DMS153 (cell line): ENCODE measurements around the gene STK33.

Source experiments
- DNase-seq: peaks from one replicate; lab custom pipeline; 2025; lab: John Stamatoyannopoulos, UW

STK33 gene

DNA sequence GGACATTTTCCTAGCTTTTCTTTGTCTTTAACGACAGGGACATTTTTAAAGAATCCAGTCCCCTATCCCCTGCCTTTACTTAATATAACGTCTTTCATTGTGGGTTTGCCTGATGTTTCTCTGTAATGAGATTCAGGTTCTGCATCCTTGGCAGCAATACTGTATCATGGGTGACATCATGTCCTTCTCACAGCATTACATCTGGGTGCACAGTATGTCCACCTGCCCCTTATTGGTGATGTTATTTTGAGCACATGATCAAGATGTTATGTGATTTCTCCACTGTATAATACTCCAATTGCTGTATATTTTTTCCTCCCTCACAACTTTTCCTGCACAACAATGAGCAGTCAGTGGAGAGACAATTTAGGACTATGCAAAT, 9.7 kb upstream of the STK33 start:
- DNase-seq, result no peak

GRCh38 chr11:8601376-8602133, 7.5 kb upstream of the STK33 start:
- DNase-seq, result no peak

GRCh38 chr11:8598506-8598905, 4.5 kb upstream of the STK33 start:
- DNase-seq, result no peak

GRCh38 chr11:8597182-8597581, 3.2 kb upstream of the STK33 start:
- peak; percentile 45 for DNase-seq

DNA sequence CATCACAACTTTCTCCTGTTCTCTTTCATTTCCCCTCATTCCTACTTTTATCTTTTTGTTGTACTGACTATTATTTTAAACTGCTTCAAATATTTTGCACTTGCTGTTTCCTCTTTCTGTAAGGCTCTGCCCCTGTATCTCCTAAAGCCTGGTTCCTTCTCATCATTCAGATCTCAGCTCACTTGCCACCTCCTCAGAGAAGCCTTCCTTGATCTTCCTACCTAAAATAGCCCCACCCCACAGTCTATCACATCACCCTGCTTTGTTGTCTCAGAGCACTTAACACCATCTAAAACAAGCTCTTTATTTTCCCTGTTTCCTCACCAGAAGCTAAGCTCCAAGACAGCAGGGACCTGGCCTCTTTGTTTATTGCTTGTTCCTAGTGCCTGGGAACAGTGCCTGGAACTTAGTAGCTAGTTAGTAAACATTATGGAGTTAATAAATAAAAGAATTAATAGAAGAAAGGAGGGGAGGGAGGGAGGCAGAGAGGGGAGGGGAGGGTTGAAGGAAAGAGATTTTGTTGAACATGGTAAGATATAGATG, 2.5 kb upstream of the STK33 start:
- no peak for DNase-seq

DNA sequence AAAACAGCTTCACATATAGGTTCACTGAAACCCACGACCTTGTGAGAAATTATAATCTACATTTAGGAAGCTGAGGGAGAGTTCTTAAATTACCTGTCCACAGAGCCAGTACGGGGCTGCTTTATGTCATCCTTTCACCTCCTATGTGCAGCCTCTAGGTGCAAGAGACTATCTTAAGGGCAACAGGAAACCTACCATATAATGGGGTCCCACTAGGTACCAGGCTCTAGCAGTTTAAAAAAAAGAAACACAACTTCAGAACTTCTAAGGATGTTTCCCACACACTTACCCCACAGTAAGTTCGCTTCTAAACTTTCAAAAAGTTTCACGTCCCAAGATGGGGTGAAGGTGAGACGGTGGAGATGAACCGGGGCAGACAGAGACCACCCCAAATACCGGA, 573 bp downstream of the STK33 start:
- no peak for DNase-seq

DNA sequence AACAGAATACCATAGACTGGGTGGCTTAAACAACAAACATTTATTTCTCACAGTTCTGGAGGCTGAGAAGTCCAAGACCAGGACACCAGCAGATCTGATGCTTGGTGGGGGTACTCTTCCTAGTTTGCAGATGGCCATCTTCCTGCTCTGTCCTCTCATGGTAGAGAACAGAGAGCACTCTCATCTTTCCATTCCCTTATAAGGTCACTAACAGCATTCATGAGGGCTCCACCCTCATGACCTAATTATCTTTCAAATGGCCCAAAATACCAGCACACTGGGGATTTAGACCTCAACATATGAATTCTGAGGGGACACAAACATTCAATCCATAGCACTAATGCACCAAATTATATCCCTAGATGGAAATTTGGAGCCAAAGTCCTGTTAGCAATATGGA, 6.1 kb downstream of the STK33 start:
- no peak for DNase-seq

DNA sequence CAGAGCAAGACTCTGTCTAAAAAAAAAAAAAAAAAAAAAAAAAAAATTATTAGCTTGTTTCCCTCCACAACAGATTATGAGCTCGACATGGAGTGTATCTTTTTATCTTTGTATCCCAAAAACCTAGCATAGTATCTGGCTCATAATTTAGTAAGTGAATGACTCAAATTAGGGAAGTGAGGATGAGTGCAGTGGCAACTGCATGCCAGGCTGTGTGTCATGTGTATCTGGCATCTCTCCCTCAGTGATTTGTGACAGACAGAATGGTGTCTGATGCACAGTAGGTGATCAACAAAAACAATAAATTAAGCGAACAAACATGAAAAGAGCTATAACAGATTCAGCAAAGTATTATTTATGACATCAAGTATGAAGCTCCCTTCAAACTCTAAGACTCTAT, 7.2 kb downstream of the STK33 start:
- DNase-seq, result no peak

DNA sequence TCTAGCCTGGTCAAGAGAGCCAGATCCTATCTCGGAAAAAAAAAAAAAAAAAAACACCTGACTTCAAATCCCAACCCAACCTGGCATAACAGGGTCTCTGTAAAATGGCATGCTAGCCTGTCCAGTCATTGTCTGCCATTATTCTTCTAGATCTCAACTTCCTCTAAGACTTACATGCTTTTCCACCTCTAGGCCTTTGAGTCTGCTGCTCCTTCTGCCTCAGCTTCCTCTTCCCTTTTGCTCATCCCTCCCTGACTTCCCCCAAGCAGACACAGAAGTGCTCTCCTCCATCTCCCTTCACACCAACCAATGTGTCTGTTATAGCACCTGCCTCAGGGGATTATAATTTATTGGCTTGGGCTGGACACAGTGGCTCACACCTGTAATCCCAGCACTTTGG, 7.8 kb downstream of the STK33 start:
- no peak for DNase-seq

- peak; percentile 90 for DNase-seq
These were observed 9.5 kb downstream of the STK33 start for GRCh38 chr11:8584511-8584910.

GRCh38 chr11:8584082-8584481, 9.9 kb downstream of the STK33 start:
- no peak for DNase-seq

DNA sequence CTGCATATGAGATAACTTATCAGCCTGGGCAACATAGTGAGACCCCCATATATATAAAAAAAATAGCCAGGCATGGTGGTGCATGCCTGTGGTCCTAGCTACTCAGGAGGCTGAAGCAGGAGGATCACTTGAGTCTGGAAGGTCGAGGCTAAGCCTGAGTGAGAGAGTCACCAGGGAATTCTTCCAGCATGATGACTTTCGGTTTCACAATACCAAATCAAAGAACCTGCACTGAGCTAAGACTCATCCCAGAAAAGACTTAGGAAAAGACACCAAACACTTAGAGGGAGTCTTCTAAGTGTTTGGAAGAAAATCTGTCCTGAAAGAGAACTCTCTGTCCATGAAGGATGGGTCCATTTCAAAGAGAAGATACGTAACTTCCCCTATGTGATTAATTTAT, 12.7 kb downstream of the STK33 start:
- DNase-seq, result no peak

DNA sequence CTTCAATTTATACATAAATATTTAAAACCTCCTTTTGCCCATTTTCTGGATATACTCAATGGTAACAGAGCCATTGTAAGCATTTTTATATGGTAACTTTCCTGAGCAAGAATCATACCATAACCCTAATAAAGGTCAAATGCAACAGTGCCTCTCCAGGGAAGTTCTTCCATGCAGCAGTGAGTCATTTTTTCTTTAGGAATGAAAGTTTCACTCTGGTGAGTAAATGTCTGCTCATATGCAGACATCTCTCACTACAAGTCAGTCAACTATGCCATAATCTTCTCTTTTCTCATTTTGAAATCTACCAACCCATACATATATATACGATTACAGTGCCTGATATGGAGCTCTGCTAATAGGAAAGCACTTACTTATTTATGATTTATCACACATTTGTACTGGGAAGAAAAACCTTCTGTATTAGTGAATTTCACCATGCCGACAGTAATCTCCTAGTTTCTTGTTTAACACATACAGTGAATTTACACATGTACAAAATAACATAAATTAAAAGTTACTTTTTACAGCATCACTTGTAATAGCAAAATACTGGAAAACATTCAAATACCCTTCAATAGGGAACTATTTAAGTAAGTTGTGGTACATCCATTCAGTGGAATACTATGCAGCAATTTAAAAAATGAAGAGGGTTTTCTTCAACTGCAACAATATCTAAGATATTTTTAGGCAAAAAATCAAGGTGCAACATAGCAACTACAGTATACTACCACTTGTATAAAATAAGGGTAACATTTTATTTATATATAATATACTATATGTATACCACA, 16.0 kb downstream of the STK33 start:
- no peak for DNase-seq

DNA sequence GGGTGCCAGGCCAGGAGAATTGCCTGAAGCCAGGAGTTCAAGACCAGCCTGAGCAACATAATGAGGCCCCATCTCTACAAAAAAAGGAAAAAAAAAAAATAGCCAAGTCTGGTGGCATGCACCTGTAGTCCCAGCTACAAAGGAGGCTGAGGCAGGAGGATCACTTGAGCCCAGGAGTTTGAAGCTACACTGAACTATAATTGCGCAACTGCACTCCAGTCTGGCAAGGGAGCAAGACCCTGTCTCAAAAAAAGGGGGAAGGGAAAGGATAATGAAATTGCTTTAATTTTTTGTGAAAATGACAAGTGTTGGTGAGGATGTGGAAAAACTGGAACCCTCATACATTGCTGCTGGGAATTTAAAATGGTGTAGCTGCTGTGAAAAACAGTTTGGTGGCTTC, 19.2 kb downstream of the STK33 start:
- no peak for DNase-seq

GRCh38 chr11:8573777-8574176, 20.3 kb downstream of the STK33 start:
- no peak for DNase-seq

DNA sequence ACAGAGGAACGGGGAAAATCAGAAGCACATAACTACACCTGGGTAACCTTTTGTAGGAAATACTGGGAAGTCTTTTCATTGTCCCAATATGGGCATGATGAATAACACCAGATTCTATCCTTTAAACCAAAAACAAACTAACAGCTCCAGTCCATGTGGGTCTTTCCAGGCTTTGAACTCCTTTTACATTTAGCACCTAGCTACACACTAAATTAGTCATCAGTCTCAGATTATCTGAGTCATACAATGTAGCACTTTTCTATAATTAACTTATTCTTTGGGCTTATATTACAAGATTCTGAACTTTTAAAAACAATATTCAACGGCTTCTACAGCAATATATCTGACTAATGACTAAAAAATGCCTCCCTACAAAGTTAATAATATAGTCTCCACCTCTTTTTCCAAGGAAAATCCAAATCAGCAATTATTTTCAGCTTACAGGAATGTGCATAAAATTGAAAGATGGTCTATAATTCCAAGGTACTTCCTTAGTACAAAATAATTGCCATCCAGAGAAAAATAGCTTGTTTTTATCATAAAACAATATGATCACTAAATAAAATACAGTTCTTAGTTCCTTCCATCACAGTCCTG, 26.3 kb downstream of the STK33 start:
- no peak for DNase-seq

DNA sequence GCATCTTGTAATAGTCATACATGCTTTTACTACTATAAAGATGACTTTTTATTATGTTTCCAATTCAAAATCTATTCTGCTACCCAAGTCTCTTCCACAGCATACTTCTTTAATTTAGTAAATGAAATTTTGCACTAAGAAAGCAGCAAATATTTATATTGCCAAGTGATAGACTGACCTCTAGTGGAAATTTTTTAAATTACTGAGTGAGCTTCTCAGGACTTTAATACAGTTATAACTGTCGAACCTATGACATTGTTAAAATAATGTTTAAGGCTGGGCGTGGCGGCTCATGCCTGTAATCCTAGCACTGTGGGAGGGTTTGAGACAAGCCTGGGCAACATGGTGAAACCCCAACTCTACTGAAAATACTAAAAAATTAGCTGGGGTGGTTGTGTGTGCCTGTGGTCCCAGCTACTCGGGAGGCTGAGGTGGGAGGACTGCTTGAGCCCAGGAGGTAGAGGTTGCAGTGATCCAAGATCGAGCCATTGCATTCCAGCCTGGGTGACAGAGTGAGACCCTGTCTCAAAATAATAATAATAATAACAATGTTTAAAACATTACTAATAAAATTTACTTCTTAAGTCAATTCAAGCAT, 27.3 kb downstream of the STK33 start:
- no peak for DNase-seq

GRCh38 chr11:8564526-8564925, 29.5 kb downstream of the STK33 start:
- no peak for DNase-seq

DNA sequence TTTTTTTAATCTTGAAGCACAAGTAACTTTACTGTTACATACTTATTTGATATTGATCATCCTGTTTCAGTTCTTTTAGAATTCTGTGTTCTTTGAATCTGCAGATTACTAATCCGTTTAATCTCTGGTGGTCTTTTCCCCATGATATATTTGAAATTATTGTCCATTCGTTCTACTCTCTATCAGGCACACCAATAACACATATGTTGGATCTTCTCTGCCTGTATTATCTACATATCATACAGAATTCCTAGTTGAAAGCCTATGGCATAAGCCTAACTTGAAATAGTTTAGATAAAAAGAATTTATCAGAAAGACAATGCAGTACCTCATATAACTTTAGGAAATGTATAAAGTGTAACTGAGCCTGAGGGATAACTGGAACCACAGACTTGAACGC, 32.6 kb downstream of the STK33 start:
- DNase-seq, result no peak

- no peak for DNase-seq
These were observed 35.6 kb downstream of the STK33 start for GRCh38 chr11:8558436-8558835.

GRCh38 chr11:8545698-8546366, 48.2 kb downstream of the STK33 start:
- DNase-seq, result peak; percentile 13

- DNase-seq, result no peak
These were observed 49.2 kb downstream of the STK33 start for GRCh38 chr11:8544807-8545206.
